Peyer's patch (tissue), 4 donors: ENCODE data around the gene SEC24C. TPM values are rescaled to one million over a fixed set of nuclear protein-coding genes. Genes with fewer than 3 reads are reported as not detected.

ENCODE experiments used
- DNase-seq, 3 donors: peaks; one replicate each; pipeline ENCODE4 v3.0.0-alpha.2; 2017 to 2019
- H3K27ac ChIP-seq, 4 donors: fragments of 200-600 bp; sonication (generic); one replicate each; pipeline ENCODE4 v1.5.1; 2016 to 2019
- H3K27me3 ChIP-seq, 2 donors: fragments of 200-600 bp; sonication (generic); one replicate each; pipeline ENCODE4 v1.5.1; 2019
- H3K36me3 ChIP-seq, 3 donors: fragments of 200-600 bp; sonication (generic); one replicate each; pipeline ENCODE4 v1.5.1; 2016 to 2019
- H3K4me1 ChIP-seq, 4 donors: fragments of 200-600 bp; sonication (generic); one replicate each; pipeline ENCODE4 v1.5.1; 2016 to 2019
- H3K4me3 ChIP-seq, 4 donors: fragments of 200-600 bp; sonication (generic); 1 replicate in 3 of 4; 2 replicates in 1 of 4; pipeline ENCODE4 v1.5.1; 2016 to 2019; ENCODE audit warnings: mild to moderate bottlenecking in 1 of 4
- H3K9me3 ChIP-seq, 4 donors: fragments of 200-600 bp; sonication (generic); one replicate each; pipeline ENCODE4 v1.5.1; 2016 to 2019; ENCODE audit warnings: mild to moderate bottlenecking in 1 of 4
- CTCF ChIP-seq, 6 experiments: fragments of 450-650 bp in 4 of 6; fragments of 200-600 bp in 2 of 6; sonication (generic) in 1 of 6; IDR thresholded peaks; one replicate each; pipeline ENCODE4 v1.5.1; 2017 to 2019; ENCODE audit warnings: antibody characterized with exemption in 6 of 6, mild to moderate bottlenecking in 3 of 6, moderate library complexity in 1 of 6
- POLR2A ChIP-seq, 2 donors: fragments of 450-650 bp; IDR thresholded peaks; one replicate each; pipeline ENCODE4 v1.5.1; 2017; ENCODE audit warnings: antibody characterized with exemption in 2 of 2, mild to moderate bottlenecking in 2 of 2, moderate library complexity in 2 of 2
- total RNA-seq, 4 donors: library from RNA; depleted of rRNA; stranded (reverse); fragments of >200 nt; gene quantifications; one replicate each; pipeline ENCODE4 v1.1.0, GENCODE V29; 2016

Gene SEC24C
- total RNA-seq, 4 donors from 2014 or later, result 48.7 to 81.5 (median 79.9) TPM

- no peaks in the 10 kb centered on the region for H3K9me3 ChIP-seq
- DNase-seq, result no peak
- H3K27ac ChIP-seq, result peak overlapping the region in 3 of 4 donors; percentile 90 to 97 (median 92)
- no peaks in the 10 kb centered on the region for H3K27me3 ChIP-seq
- H3K4me1 ChIP-seq, result peaks cover 0 to 32% (median 4%) of the 10 kb centered on the region in 4 donors
- no peak for TF ChIP-seq CTCF (IDR thresholded peaks at IDR 0.05)
- no peak for TF ChIP-seq POLR2A (IDR thresholded peaks at IDR 0.05)
- H3K4me3 ChIP-seq, result peak overlapping the region; percentile 75 to 90 (median 87)
- H3K36me3 ChIP-seq, result peaks cover 0 to 40% (median 0%) of the 10 kb centered on the region in 3 donors
Observed at GRCh38 chr10:73780966-73781365, 36.8 kb downstream of the SEC24C start.

- Histone ChIP-seq H3K27ac (peak overlapping the region; percentile 90 to 97 (median 91)), H3K27me3 (no peaks in the 10 kb centered on the region), H3K9me3 (no peaks in the 10 kb centered on the region), H3K4me3 (peak overlapping the region; percentile 75 to 90 (median 87)), H3K36me3 (peaks cover 0 to 35% (median 0%) of the 10 kb centered on the region in 3 donors), H3K4me1 (peaks cover 0 to 34% (median 7%) of the 10 kb centered on the region in 4 donors)
- no peak for TF ChIP-seq POLR2A (IDR thresholded peaks at IDR 0.05)
- no peak for TF ChIP-seq CTCF (IDR thresholded peaks at IDR 0.05)
- no peak for DNase-seq
Observed at GRCh38 chr10:73781548-73781878, 37.3 kb downstream of the SEC24C start.

GRCh38 chr10:73781879-73782748 is 37.9 kb downstream of the SEC24C start, which contains the start of gene CHCHD1:
Gene CHCHD1, plus strand, starts transcription at chr10:73782048. Its CDS starts 28 bp downstream, at chr10:73782076.
- Histone ChIP-seq H3K4me1 (peaks cover 0 to 40% (median 11%) of the 10 kb centered on the region in 4 donors), H3K27me3 (no peaks in the 10 kb centered on the region), H3K4me3 (peak within 1 kb of the TSS; percentile 75 to 90 (median 87)), H3K9me3 (no peaks in the 10 kb centered on the region), H3K36me3 (peaks cover 0 to 29% (median 0%) of the 10 kb centered on the region in 3 donors), H3K27ac (peak within 1 kb of the TSS; percentile 90 to 97 (median 91))
- TF ChIP-seq CTCF (IDR thresholded peaks at IDR 0.05) (no peak), POLR2A (IDR thresholded peaks at IDR 0.05) (peak; percentile 39 to 56)
- DNase-seq, result peak; percentile 88 to 96 (median 95)

- TF ChIP-seq POLR2A (IDR thresholded peaks at IDR 0.05) (no peak), CTCF (IDR thresholded peaks at IDR 0.05) (no peak)
- H3K36me3 ChIP-seq, result peaks cover 0 to 23% (median 0%) of the 10 kb centered on the region in 3 donors
- H3K9me3 ChIP-seq, result no peaks in the 10 kb centered on the region
- H3K27me3 ChIP-seq, result no peaks in the 10 kb centered on the region
- peak overlapping the region in 3 of 4 donors; percentile 90 to 97 (median 92) for H3K27ac ChIP-seq
- DNase-seq, result no peak
- H3K4me3 ChIP-seq, result peak overlapping the region; percentile 75 to 90 (median 87)
- peaks cover 0 to 46% (median 13%) of the 10 kb centered on the region in 4 donors for H3K4me1 ChIP-seq
Observed at GRCh38 chr10:73782749-73783085, 38.5 kb downstream of the SEC24C start.

- TF ChIP-seq POLR2A (IDR thresholded peaks at IDR 0.05) (peak; percentile 59 to 68), CTCF (IDR thresholded peaks at IDR 0.05) (peak in 1 of 6 experiments; percentile 19)
- Histone ChIP-seq H3K36me3 (peaks cover 0 to 18% (median 0%) of the 10 kb centered on the region in 3 donors), H3K27me3 (no peaks in the 10 kb centered on the region), H3K27ac (peak within 1 kb of the TSS; percentile 83 to 95 (median 90)), H3K4me1 (peaks cover 0 to 48% (median 13%) of the 10 kb centered on the region in 4 donors), H3K4me3 (peak within 1 kb of the TSS; percentile 72 to 91 (median 90)), H3K9me3 (no peaks in the 10 kb centered on the region)
- peak; percentile 90 to 95 (median 90) for DNase-seq
Observed at GRCh38 chr10:73785211-73785720, 41.1 kb downstream of the SEC24C start, which contains the start of gene ZSWIM8. Gene ZSWIM8, plus strand, starts transcription at chr10:73785606. Its CDS starts 273 bp downstream, at chr10:73785879.
